ENCODE measurements around the gene PLA2G4D. TPM values are rescaled to one million over a fixed set of nuclear protein-coding genes. Genes with fewer than 3 reads are reported as not detected.

The PLA2G4D gene
- total and polyA plus RNA-seq, 2 experiments from 2014 or later: 0.07 to 0.15 TPM

DNA sequence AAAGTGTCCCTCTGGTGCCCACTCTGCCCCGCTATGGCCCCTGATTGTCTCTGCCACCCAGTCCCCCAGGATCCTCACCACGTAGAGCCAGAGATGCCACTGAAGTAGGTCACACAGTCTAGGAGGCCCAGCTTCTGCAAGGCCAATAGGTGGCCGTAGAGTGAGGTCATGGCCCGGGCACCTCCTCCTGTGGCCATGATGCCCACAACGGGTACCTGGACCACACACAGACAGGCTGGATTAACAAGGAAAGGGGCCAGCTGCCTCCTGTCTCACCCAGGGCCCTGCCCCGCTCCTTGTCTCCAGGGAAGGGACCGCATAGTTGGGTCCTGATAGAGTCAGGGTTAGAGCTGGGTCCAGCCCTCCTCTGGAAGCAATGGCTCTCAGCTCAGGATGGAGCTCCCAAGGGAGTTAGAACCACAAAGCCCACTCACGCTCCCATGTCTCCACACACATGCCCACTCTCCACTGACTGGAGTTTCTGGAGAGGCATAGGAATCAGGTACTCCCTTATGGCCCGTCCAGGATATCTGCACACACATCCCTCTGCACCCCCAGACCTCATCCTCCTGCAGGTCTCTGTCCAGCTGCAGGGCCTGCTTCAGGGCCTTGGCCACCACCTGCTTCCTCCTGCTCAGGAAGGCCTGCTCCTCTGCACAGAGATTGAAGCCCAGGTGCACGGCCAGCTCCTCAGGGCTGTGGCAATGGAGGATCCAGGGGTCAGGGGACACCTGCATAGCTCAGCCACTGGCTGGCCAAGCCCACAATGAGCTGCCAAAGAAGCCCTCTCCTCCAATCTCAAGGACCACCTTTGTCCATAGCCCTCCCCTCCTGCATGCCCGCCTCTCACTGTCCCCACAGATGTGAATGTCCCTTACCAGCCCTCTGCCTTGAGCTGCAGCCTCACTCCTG is 13.2 kb downstream of the PLA2G4D start:
- Histone ChIP-seq H3K4me1 (ENCODE audit: insufficient read depth) (peaks cover 21% of the 10 kb centered on the region), H2AFZ (peak overlapping the region; percentile 89), H3K36me3 (ENCODE audit: insufficient read depth) (no peaks in the 10 kb centered on the region), H3K79me2 (replicated peaks; ENCODE audit: insufficient read depth) (no peaks in the 10 kb centered on the region), H3K27ac (ENCODE audit: low read depth) (no peak overlapping the region), H3F3A (replicated peaks; ENCODE audit: low read depth) (no peaks in the 10 kb centered on the region), H3K4me2 (peak overlapping the region; percentile 45; the same call in 1 of the 2 replicates), H3K4me3 (no peak overlapping the region; the same call in 1 of the 2 replicates), H3K9me2 (ENCODE audit: insufficient read depth) (no peaks in the 10 kb centered on the region), H3K27me3 (ENCODE audit: insufficient read depth) (no peaks in the 10 kb centered on the region), H4K20me1 (replicated peaks; ENCODE audit: insufficient read depth) (no peaks in the 10 kb centered on the region)
- ATAC-seq (no peak), DNase-seq (ENCODE audit: low spot score) (no peak)
- Mint-ChIP-seq H3K27ac (peak overlapping the region; percentile 21; the same call in 1 of the 2 replicates), H3K4me1 (peaks cover 34% of the 10 kb centered on the region), H3K4me3 (no peak overlapping the region), H3K36me3 (ENCODE audit: low read depth) (no peaks in the 10 kb centered on the region), H3K27me3 (ENCODE audit: insufficient read depth, low read depth, poor library complexity) (peaks cover 7% of the 10 kb centered on the region), H3K9me3 (no peaks in the 10 kb centered on the region; the same call in 2 of the 3 replicates)
- TF ChIP-seq, protein P1, sequence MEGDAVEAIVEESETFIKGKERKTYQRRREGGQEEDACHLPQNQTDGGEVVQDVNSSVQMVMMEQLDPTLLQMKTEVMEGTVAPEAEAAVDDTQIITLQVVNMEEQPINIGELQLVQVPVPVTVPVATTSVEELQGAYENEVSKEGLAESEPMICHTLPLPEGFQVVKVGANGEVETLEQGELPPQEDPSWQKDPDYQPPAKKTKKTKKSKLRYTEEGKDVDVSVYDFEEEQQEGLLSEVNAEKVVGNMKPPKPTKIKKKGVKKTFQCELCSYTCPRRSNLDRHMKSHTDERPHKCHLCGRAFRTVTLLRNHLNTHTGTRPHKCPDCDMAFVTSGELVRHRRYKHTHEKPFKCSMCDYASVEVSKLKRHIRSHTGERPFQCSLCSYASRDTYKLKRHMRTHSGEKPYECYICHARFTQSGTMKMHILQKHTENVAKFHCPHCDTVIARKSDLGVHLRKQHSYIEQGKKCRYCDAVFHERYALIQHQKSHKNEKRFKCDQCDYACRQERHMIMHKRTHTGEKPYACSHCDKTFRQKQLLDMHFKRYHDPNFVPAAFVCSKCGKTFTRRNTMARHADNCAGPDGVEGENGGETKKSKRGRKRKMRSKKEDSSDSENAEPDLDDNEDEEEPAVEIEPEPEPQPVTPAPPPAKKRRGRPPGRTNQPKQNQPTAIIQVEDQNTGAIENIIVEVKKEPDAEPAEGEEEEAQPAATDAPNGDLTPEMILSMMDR (conservative IDR thresholded peaks at IDR 0.05; ENCODE audit: low read depth in 2 of 2): no peak
- TF ChIP-seq STAT1 (IDR thresholded peaks at IDR 0.05; ENCODE audit: unreplicated experiment) (no peak), POLR2AphosphoS5 (IDR thresholded peaks at IDR 0.05; ENCODE audit: low read depth) (no peak), JUNB (IDR thresholded peaks at IDR 0.05; ENCODE audit: unreplicated experiment) (no peak), ZNF114 (CRISPR knock-in tag; IDR thresholded peaks at IDR 0.05) (no peak), NANOG (IDR thresholded peaks at IDR 0.05; ENCODE audit: borderline replicate concordance) (no peak), EZH2phosphoT487 (IDR thresholded peaks at IDR 0.05; ENCODE audit: unreplicated experiment) (no peak), EZH2 (IDR thresholded peaks at IDR 0.05; ENCODE audit: low read depth, unreplicated experiment) (no peak), ZNF331 (CRISPR knock-in tag; IDR thresholded peaks at IDR 0.05; ENCODE audit: low read depth) (no peak), CREB1 (CRISPR knock-in tag; IDR thresholded peaks at IDR 0.05; ENCODE audit: low read depth) (no peak)
- TF ChIP-seq, protein P2, sequence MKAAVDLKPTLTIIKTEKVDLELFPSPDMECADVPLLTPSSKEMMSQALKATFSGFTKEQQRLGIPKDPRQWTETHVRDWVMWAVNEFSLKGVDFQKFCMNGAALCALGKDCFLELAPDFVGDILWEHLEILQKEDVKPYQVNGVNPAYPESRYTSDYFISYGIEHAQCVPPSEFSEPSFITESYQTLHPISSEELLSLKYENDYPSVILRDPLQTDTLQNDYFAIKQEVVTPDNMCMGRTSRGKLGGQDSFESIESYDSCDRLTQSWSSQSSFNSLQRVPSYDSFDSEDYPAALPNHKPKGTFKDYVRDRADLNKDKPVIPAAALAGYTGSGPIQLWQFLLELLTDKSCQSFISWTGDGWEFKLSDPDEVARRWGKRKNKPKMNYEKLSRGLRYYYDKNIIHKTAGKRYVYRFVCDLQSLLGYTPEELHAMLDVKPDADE (IDR thresholded peaks at IDR 0.05): no peak
- TF ChIP-seq, protein P3, sequence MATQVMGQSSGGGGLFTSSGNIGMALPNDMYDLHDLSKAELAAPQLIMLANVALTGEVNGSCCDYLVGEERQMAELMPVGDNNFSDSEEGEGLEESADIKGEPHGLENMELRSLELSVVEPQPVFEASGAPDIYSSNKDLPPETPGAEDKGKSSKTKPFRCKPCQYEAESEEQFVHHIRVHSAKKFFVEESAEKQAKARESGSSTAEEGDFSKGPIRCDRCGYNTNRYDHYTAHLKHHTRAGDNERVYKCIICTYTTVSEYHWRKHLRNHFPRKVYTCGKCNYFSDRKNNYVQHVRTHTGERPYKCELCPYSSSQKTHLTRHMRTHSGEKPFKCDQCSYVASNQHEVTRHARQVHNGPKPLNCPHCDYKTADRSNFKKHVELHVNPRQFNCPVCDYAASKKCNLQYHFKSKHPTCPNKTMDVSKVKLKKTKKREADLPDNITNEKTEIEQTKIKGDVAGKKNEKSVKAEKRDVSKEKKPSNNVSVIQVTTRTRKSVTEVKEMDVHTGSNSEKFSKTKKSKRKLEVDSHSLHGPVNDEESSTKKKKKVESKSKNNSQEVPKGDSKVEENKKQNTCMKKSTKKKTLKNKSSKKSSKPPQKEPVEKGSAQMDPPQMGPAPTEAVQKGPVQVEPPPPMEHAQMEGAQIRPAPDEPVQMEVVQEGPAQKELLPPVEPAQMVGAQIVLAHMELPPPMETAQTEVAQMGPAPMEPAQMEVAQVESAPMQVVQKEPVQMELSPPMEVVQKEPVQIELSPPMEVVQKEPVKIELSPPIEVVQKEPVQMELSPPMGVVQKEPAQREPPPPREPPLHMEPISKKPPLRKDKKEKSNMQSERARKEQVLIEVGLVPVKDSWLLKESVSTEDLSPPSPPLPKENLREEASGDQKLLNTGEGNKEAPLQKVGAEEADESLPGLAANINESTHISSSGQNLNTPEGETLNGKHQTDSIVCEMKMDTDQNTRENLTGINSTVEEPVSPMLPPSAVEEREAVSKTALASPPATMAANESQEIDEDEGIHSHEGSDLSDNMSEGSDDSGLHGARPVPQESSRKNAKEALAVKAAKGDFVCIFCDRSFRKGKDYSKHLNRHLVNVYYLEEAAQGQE (IDR thresholded peaks at IDR 0.05; ENCODE audit: unreplicated experiment): no peak
- TF ChIP-seq, protein P4, sequence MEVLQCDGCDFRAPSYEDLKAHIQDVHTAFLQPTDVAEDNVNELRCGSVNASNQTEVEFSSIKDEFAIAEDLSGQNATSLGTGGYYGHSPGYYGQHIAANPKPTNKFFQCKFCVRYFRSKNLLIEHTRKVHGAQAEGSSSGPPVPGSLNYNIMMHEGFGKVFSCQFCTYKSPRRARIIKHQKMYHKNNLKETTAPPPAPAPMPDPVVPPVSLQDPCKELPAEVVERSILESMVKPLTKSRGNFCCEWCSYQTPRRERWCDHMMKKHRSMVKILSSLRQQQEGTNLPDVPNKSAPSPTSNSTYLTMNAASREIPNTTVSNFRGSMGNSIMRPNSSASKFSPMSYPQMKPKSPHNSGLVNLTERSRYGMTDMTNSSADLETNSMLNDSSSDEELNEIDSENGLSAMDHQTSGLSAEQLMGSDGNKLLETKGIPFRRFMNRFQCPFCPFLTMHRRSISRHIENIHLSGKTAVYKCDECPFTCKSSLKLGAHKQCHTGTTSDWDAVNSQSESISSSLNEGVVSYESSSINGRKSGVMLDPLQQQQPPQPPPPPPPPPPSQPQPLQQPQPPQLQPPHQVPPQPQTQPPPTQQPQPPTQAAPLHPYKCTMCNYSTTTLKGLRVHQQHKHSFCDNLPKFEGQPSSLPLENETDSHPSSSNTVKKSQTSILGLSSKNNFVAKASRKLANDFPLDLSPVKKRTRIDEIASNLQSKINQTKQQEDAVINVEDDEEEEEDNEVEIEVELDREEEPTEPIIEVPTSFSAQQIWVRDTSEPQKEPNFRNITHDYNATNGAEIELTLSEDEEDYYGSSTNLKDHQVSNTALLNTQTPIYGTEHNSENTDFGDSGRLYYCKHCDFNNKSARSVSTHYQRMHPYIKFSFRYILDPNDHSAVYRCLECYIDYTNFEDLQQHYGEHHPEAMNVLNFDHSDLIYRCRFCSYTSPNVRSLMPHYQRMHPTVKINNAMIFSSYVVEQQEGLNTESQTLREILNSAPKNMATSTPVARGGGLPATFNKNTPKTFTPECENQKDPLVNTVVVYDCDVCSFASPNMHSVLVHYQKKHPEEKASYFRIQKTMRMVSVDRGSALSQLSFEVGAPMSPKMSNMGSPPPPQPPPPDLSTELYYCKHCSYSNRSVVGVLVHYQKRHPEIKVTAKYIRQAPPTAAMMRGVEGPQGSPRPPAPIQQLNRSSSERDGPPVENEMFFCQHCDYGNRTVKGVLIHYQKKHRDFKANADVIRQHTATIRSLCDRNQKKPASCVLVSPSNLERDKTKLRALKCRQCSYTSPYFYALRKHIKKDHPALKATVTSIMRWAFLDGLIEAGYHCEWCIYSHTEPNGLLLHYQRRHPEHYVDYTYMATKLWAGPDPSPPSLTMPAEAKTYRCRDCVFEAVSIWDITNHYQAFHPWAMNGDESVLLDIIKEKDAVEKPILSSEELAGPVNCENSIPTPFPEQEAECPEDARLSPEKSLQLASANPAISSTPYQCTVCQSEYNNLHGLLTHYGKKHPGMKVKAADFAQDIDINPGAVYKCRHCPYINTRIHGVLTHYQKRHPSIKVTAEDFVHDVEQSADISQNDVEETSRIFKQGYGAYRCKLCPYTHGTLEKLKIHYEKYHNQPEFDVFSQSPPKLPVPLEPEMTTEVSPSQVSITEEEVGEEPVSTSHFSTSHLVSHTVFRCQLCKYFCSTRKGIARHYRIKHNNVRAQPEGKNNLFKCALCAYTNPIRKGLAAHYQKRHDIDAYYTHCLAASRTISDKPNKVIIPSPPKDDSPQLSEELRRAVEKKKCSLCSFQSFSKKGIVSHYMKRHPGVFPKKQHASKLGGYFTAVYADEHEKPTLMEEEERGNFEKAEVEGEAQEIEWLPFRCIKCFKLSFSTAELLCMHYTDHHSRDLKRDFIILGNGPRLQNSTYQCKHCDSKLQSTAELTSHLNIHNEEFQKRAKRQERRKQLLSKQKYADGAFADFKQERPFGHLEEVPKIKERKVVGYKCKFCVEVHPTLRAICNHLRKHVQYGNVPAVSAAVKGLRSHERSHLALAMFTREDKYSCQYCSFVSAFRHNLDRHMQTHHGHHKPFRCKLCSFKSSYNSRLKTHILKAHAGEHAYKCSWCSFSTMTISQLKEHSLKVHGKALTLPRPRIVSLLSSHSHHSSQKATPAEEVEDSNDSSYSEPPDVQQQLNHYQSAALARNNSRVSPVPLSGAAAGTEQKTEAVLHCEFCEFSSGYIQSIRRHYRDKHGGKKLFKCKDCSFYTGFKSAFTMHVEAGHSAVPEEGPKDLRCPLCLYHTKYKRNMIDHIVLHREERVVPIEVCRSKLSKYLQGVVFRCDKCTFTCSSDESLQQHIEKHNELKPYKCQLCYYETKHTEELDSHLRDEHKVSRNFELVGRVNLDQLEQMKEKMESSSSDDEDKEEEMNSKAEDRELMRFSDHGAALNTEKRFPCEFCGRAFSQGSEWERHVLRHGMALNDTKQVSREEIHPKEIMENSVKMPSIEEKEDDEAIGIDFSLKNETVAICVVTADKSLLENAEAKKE (CRISPR knock-in tag; IDR thresholded peaks at IDR 0.05): no peak
